Hepatocyte (in vitro differentiated cells): ENCODE results near the gene NUDT5. TPM values are rescaled to one million over a fixed set of nuclear protein-coding genes. Genes with fewer than 3 reads are reported as not detected.

Experiments
- DNase-seq: peaks from one replicate; pipeline ENCODE4 v3.0.0-alpha.2; 2016; ENCODE audit warnings: low spot score
- H2AFZ ChIP-seq: fragments of 200-600 bp; sonication (generic); 2 replicates; pipeline ENCODE4 v1.6.0; 2016; ENCODE audit warnings: antibody characterized with exemption, mild to moderate bottlenecking
- H3K27ac ChIP-seq: fragments of 200-600 bp; sonication (generic); 2 replicates; pipeline ENCODE4 v1.5.1; 2016; ENCODE audit warnings: mild to moderate bottlenecking
- H3K27me3 ChIP-seq: fragments of 200-600 bp; sonication (generic); 2 replicates; pipeline ENCODE4 v1.6.1; 2016
- H3K36me3 ChIP-seq: fragments of 200-600 bp; sonication (generic); replicated peaks from 2 replicates; pipeline ENCODE4 v1.5.1; 2016; ENCODE audit warnings: low read depth; ENCODE audit not compliant: insufficient read depth
- H3K4me1 ChIP-seq: fragments of 200-600 bp; sonication (generic); 2 replicates; pipeline ENCODE4 v1.5.1; 2016; ENCODE audit warnings: mild to moderate bottlenecking, moderate library complexity; ENCODE audit not compliant: insufficient read depth
- H3K4me2 ChIP-seq: fragments of 200-600 bp; sonication (generic); 2 replicates; pipeline ENCODE4 v1.6.0; 2016
- H3K4me3 ChIP-seq: fragments of 200-600 bp; sonication (generic); 2 replicates; pipeline ENCODE4 v1.5.1; 2016; ENCODE audit warnings: mild to moderate bottlenecking
- H3K79me2 ChIP-seq: fragments of 200-600 bp; sonication (generic); 2 replicates; pipeline ENCODE4 v1.6.0; 2017; ENCODE audit warnings: mild to moderate bottlenecking
- H3K9me2 ChIP-seq: fragments of 200-600 bp; sonication (generic); replicated peaks from 2 replicates; pipeline ENCODE4 v1.6.0; 2017; ENCODE audit warnings: mild to moderate bottlenecking; ENCODE audit not compliant: insufficient read depth
- H3K9me3 ChIP-seq: fragments of 200-600 bp; sonication (generic); 2 replicates; pipeline ENCODE4 v1.5.1; 2016; ENCODE audit warnings: low read depth, mild to moderate bottlenecking
- H4K20me1 ChIP-seq: fragments of 200-600 bp; sonication (generic); 2 replicates; pipeline ENCODE4 v1.6.0; 2016; ENCODE audit warnings: mild to moderate bottlenecking; ENCODE audit not compliant: insufficient read depth, poor library complexity, severe bottlenecking
- CTCF ChIP-seq: fragments of 200-600 bp; sonication (generic); IDR thresholded peaks from 2 replicates; pipeline ENCODE4 v1.5.1; 2016; ENCODE audit warnings: antibody characterized with exemption, mild to moderate bottlenecking; ENCODE audit not compliant: poor library complexity
- EZH2 ChIP-seq: fragments of 200-600 bp; sonication (generic); IDR thresholded peaks from 2 replicates; pipeline ENCODE4 v1.6.1; 2016; ENCODE audit warnings: antibody characterized with exemption, mild to moderate bottlenecking, borderline replicate concordance
- EZH2phosphoT487 ChIP-seq: fragments of 200-600 bp; sonication (generic); IDR thresholded peaks from one replicate; pipeline ENCODE4 v1.6.1; 2018; ENCODE audit warnings: antibody characterized with exemption, mild to moderate bottlenecking, low read depth, moderate library complexity; ENCODE audit not compliant: unreplicated experiment, severe bottlenecking
- WGBS: methylation state at CpG from one replicate; pipeline ENCODE4 v1.1.6; 2016; ENCODE audit warnings: low lambda C conversion rate; ENCODE audit errors: missing lambda C conversion rate; 5-methylcytosine and 5-hydroxymethylcytosine counted together
- polyA plus RNA-seq: library from polyadenylated mRNA; unstranded; fragments of >200 nt; fragmentation: Nextera tagmentation; extraction: Ambion mirVana; gene quantifications from 2 replicates; pipeline ENCODE4 v1.2.1, GENCODE V29; 2016
- total RNA-seq: library from RNA; depleted of rRNA; stranded (reverse); fragments of >200 nt; gene quantifications from 2 replicates; pipeline ENCODE4 v1.2.3, GENCODE V29; 2014

The NUDT5 gene
- total and polyA plus RNA-seq, 2 experiments from 2014 or later: 54.0 to 85.1 TPM

- H3K4me2 ChIP-seq: no peak overlapping the region
- H3K79me2 ChIP-seq: peaks cover 63% of the 10 kb centered on the region
- no peak overlapping the region for H3K4me3 ChIP-seq
- H3K9me2 ChIP-seq: no peaks in the 10 kb centered on the region
- 89% methylated on average over 3 of the region's 3 CpGs for WGBS
- no peaks in the 10 kb centered on the region for H3K36me3 ChIP-seq
- no peaks in the 10 kb centered on the region for H4K20me1 ChIP-seq
- H3K27me3 ChIP-seq: no peaks in the 10 kb centered on the region
- no peak for TF ChIP-seq EZH2phosphoT487
- no peak for TF ChIP-seq EZH2
- no peak for TF ChIP-seq CTCF
- H3K27ac ChIP-seq: no peak overlapping the region
- DNase-seq: no peak
- H3K4me1 ChIP-seq: no peaks in the 10 kb centered on the region
- no peaks in the 10 kb centered on the region for H3K9me3 ChIP-seq
- no peak overlapping the region for H2AFZ ChIP-seq
Observed at GRCh38 chr10:12205082-12205481, 9.4 kb upstream of the NUDT5 start.

- TF ChIP-seq EZH2phosphoT487 (no peak), EZH2 (no peak)
- H2AFZ ChIP-seq: no peak overlapping the region
- no peaks in the 10 kb centered on the region for H3K9me3 ChIP-seq
- WGBS: 97% methylated on average over 5 of the region's 5 CpGs
- no peaks in the 10 kb centered on the region for H4K20me1 ChIP-seq
- H3K4me3 ChIP-seq: no peak overlapping the region
- no peaks in the 10 kb centered on the region for H3K36me3 ChIP-seq
- H3K27me3 ChIP-seq: no peaks in the 10 kb centered on the region
- peaks cover 85% of the 10 kb centered on the region for H3K79me2 ChIP-seq
- H3K9me2 ChIP-seq: no peaks in the 10 kb centered on the region
- no peaks in the 10 kb centered on the region for H3K4me1 ChIP-seq
- H3K27ac ChIP-seq: no peak overlapping the region
- no peak for DNase-seq
- H3K4me2 ChIP-seq: no peak overlapping the region
Observed at GRCh38 chr10:12202226-12202625, 6.5 kb upstream of the NUDT5 start.

- no peak overlapping the region for H3K4me3 ChIP-seq
- H3K36me3 ChIP-seq: no peaks in the 10 kb centered on the region
- no peaks in the 10 kb centered on the region for H3K9me3 ChIP-seq
- no peak overlapping the region for H3K4me2 ChIP-seq
- H2AFZ ChIP-seq: no peak overlapping the region
- H3K27ac ChIP-seq: no peak overlapping the region
- no peak for DNase-seq
- H3K79me2 ChIP-seq: peaks cover 88% of the 10 kb centered on the region
- no peaks in the 10 kb centered on the region for H3K27me3 ChIP-seq
- no peaks in the 10 kb centered on the region for H3K9me2 ChIP-seq
- H4K20me1 ChIP-seq: no peaks in the 10 kb centered on the region
- no peaks in the 10 kb centered on the region for H3K4me1 ChIP-seq
- whole genome bisulfite sequencing: 96% methylated on average over 3 of the region's 3 CpGs
- no peak for TF ChIP-seq CTCF
- TF ChIP-seq EZH2phosphoT487: no peak
- no peak for TF ChIP-seq EZH2
Observed at GRCh38 chr10:12201543-12201942, 5.9 kb upstream of the NUDT5 start.

- no peaks in the 10 kb centered on the region for H3K9me3 ChIP-seq
- no peaks in the 10 kb centered on the region for H4K20me1 ChIP-seq
- WGBS: 96% methylated on average over 5 of the region's 5 CpGs
- no peaks in the 10 kb centered on the region for H3K9me2 ChIP-seq
- no peak for DNase-seq
- no peaks in the 10 kb centered on the region for H3K36me3 ChIP-seq
- H2AFZ ChIP-seq: no peak overlapping the region
- H3K27ac ChIP-seq: no peak overlapping the region
- H3K27me3 ChIP-seq: no peaks in the 10 kb centered on the region
- no peak overlapping the region for H3K4me2 ChIP-seq
- no peak for TF ChIP-seq EZH2phosphoT487
- H3K79me2 ChIP-seq: peaks cover 86% of the 10 kb centered on the region
- no peak overlapping the region for H3K4me3 ChIP-seq
- H3K4me1 ChIP-seq: no peaks in the 10 kb centered on the region
Observed at GRCh38 chr10:12200850-12201249, 5.2 kb upstream of the NUDT5 start.

- Histone ChIP-seq H3K4me1 (peaks cover 12% of the 10 kb centered on the region), H3K4me2 (no peak overlapping the region), H3K79me2 (peaks cover 84% of the 10 kb centered on the region), H3K36me3 (no peaks in the 10 kb centered on the region), H4K20me1 (no peaks in the 10 kb centered on the region), H2AFZ (no peak overlapping the region), H3K9me3 (no peaks in the 10 kb centered on the region), H3K4me3 (no peak overlapping the region), H3K9me2 (no peaks in the 10 kb centered on the region), H3K27ac (no peak overlapping the region), H3K27me3 (no peaks in the 10 kb centered on the region)
- WGBS: 98% methylated on average over 2 of the region's 2 CpGs
- TF ChIP-seq CTCF (no peak), EZH2 (no peak)
- DNase-seq: no peak
Observed at GRCh38 chr10:12198156-12198555, 2.5 kb upstream of the NUDT5 start.
